HFFc6 (cell line): ENCODE measurements around the gene GPR107. TPM values are rescaled to one million over a fixed set of nuclear protein-coding genes. Genes with fewer than 3 reads are reported as not detected.
A peak's percentile ranks its signal among the peaks of the same experiment; 100 is the strongest.

Source experiments
- DNase-seq: peaks from one replicate; pipeline ENCODE4 v3.0.0-alpha.2; 2018
- H3K27ac Mint-ChIP-seq: 2 replicates; pipeline ENCODE4 v1.8.0; 2020; ENCODE audit warnings: mild to moderate bottlenecking, mixed read lengths
- H3K27me3 Mint-ChIP-seq: 2 replicates; pipeline ENCODE4 v1.8.0; 2021; ENCODE audit warnings: mild to moderate bottlenecking, moderate library complexity, mixed read lengths; ENCODE audit not compliant: insufficient read depth
- H3K36me3 Mint-ChIP-seq: 2 replicates; pipeline ENCODE4 v1.8.0; 2021; ENCODE audit warnings: low read depth, mixed read lengths
- H3K4me1 Mint-ChIP-seq: 2 replicates; pipeline ENCODE4 v1.8.0; 2020; ENCODE audit warnings: low read depth, mixed read lengths
- H3K4me3 Mint-ChIP-seq: 2 replicates; pipeline ENCODE4 v1.8.0; 2020; ENCODE audit warnings: mild to moderate bottlenecking, moderate library complexity, mixed read lengths
- H3K9me3 Mint-ChIP-seq: 2 replicates; pipeline ENCODE4 v1.8.0; 2020; ENCODE audit warnings: mild to moderate bottlenecking, mixed read lengths
- CTCF ChIP-seq: fragments of 200-600 bp; sonication (generic); IDR thresholded peaks from 2 replicates; pipeline ENCODE4 v1.5.0; 2021; ENCODE audit warnings: antibody characterized with exemption, mild to moderate bottlenecking
- total RNA-seq, 6 experiments: library from RNA; stranded (reverse); fragmentation: NEBNext Ultra II Directional; extraction: Animal tissue kit (Norgen Biotek cat#: 25700); gene quantifications; 2 replicates in 1 of 6; 3 replicates in 5 of 6; pipeline ENCODE4 v1.2.3, GENCODE V29; 2021

Gene GPR107
- total RNA-seq, 6 experiments from 2014 or later = 44.9 to 51.2 (median 48.5) TPM

DNA sequence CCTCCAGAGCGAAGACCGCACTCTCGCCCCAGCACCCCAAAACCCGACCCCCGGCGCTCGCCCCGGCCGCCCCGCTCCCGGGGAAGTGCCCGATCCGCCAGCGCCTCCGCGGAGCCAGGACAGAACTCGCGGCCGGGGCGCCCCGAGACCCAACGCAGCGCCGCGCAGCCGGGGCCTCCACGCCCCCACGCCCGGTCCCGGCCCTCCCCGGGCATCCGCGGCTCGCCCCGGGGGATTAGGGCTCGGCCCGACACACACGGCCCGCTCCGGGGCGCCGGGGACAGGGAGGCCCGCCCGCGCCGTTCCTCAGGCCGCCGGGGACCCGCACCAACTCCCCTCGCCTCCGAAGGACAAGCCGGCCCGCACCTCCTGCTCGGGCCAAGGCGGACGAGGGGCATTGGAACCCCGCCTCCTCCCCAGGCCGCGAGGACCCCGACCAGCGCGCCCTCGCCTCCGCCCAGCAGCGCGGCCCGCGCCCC is 11.3 kb upstream of the GPR107 start:
- peaks cover 5% of the 10 kb centered on the region for H3K27me3 Mint-ChIP-seq
- H3K36me3 Mint-ChIP-seq = peaks cover 4% of the 10 kb centered on the region; the same call in 1 of the 2 replicates
- TF ChIP-seq CTCF = no peak
- H3K27ac Mint-ChIP-seq = peak overlapping the region; percentile 90
- H3K4me3 Mint-ChIP-seq = peak overlapping the region; percentile 99
- no peaks in the 10 kb centered on the region for H3K9me3 Mint-ChIP-seq
- peaks cover 31% of the 10 kb centered on the region for H3K4me1 Mint-ChIP-seq
- DNase-seq = no peak

- Mint-ChIP-seq H3K4me1 (peaks cover 31% of the 10 kb centered on the region), H3K9me3 (no peaks in the 10 kb centered on the region), H3K4me3 (peak within 1 kb of the TSS; percentile 99), H3K27me3 (peaks cover 5% of the 10 kb centered on the region), H3K27ac (peak within 1 kb of the TSS; percentile 92), H3K36me3 (peaks cover 4% of the 10 kb centered on the region; the same call in 1 of the 2 replicates)
- TF ChIP-seq CTCF = no peak
- peak; percentile 67 for DNase-seq
Observed at GRCh38 chr9:130042885-130043653, 10.6 kb upstream of the GPR107 start, which contains the start of gene FNBP1. TSS of gene FNBP1 (minus strand) at chr9:130043189. CDS start at chr9:130042975, 214 bp downstream.

GRCh38 chr9:130043654-130044623 is 9.8 kb upstream of the GPR107 start:
- Mint-ChIP-seq H3K4me1 (peaks cover 31% of the 10 kb centered on the region), H3K4me3 (peak overlapping the region; percentile 92), H3K9me3 (no peaks in the 10 kb centered on the region), H3K27ac (peak overlapping the region; percentile 92), H3K27me3 (peaks cover 5% of the 10 kb centered on the region), H3K36me3 (peaks cover 4% of the 10 kb centered on the region; the same call in 1 of the 2 replicates)
- peak; percentile 57 for DNase-seq
- TF ChIP-seq CTCF = peak; percentile 50

DNA sequence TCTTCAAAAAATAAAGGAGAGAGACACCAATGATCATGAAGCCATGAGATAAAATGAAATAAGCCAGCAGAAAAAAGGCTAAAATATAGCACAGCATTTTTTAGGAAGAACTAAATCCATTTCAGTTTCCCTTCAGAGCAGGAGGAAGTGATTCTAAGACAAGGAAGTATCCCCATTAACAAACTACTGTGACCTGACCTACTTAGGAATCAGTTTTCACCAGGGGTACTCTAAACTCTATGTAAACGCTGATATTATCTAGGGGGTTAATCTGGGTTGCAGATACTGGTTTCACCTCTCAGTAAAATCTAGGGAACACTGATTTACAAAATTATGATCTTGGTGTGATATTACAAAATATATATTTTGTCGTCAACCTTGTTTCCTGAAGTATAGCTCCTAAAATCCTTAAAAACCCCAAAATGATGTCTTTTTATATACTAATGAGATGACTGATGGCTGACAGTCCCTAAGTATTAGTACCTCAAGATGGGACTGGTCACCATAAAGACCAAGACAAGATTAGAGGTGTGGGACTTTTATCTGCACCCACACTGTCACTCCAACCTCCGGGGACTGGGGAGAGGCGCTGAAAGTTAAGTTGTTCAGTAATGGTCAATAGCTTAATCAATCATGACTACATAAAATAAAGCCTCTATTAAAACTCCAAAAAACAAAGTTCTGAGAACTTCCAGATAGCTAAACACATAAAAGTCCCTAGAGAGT is 7.8 kb upstream of the GPR107 start:
- Mint-ChIP-seq H3K9me3 (no peaks in the 10 kb centered on the region), H3K36me3 (peaks cover 4% of the 10 kb centered on the region; the same call in 1 of the 2 replicates), H3K27ac (no peak overlapping the region), H3K27me3 (peaks cover 5% of the 10 kb centered on the region), H3K4me3 (no peak overlapping the region), H3K4me1 (peaks cover 29% of the 10 kb centered on the region)
- no peak for TF ChIP-seq CTCF
- DNase-seq = no peak
